HCT116 (cell line): Measurements from ENCODE around the gene PPM1H.

Experiments
- CTCF ChIP-seq, 3 experiments: fragments of 200-600 bp in 1 of 3; sonication (generic) in 1 of 3; IDR thresholded peaks in 2 of 3; conservative IDR thresholded peaks in 1 of 3; 2 replicates each; pipeline ENCODE4 v1.5.1; 2012 to 2017; ENCODE audit warnings: low read depth in 2 of 3, low read length in 2 of 3, antibody characterized with exemption in 1 of 3, borderline replicate concordance in 1 of 3, control low read depth in 1 of 3, mild to moderate bottlenecking in 1 of 3, mixed read lengths in 1 of 3, mixed run types in 1 of 3, moderate library complexity in 1 of 3; ENCODE audit not compliant: insufficient read depth in 1 of 3
- EGR1 ChIP-seq: IDR thresholded peaks from 2 replicates; pipeline ENCODE4 v1.6.1; 2012; ENCODE audit warnings: low read depth
- ELF1 ChIP-seq: IDR thresholded peaks from 2 replicates; pipeline ENCODE4 v1.6.1; 2012; ENCODE audit warnings: low read depth, borderline replicate concordance
- EZH2 ChIP-seq: fragments of 200-600 bp; sonication (generic); IDR thresholded peaks from 2 replicates; pipeline ENCODE4 v1.6.1; 2017; ENCODE audit warnings: antibody characterized with exemption, mixed run types
- MAX ChIP-seq: IDR thresholded peaks from 2 replicates; pipeline ENCODE4 v1.6.1; 2012
- POLR2A ChIP-seq: IDR thresholded peaks from 2 replicates; pipeline ENCODE4 v1.7.0; 2011; ENCODE audit warnings: borderline replicate concordance; ENCODE audit not compliant: insufficient read depth, insufficient read length; ENCODE audit errors: extremely low read depth
- POLR2AphosphoS5 ChIP-seq: IDR thresholded peaks from 2 replicates; pipeline ENCODE4 v1.6.1; 2011; ENCODE audit warnings: mild to moderate bottlenecking, low read depth, low read length, moderate library complexity
- SP1 ChIP-seq: IDR thresholded peaks from 2 replicates; pipeline ENCODE4 v1.6.1; 2012; ENCODE audit warnings: low read depth

DNA sequence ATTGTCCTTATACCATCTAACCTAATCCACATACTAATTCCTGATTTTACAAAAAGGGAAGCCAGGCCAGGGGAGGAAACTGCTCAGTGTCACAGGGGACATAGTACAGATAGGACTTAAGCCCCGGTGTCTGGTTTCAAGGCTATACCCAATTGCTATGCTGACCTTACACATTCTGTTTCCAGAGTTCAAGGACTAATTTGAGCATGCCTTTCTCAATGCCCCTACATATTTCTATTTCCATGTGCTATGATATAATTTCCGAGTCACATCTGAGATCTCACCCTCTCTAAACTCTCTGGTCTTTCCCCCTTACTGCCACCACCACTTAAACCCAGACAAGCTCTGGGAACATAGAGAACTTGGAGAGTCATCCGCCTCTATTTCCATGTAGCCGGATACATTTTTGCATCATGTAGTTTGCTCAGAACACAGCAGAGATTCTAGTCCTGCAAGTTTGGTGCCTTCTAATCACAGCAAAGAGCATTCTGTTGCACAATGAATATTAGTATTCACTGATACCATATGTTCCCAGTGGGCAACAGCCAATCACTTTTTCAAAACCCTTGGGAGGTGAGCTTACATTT lies 34.2 kb downstream of the PPM1H start:
- TF ChIP-seq POLR2AphosphoS5 (no peak), CTCF (IDR thresholded peaks at IDR 0.05 in 2 of 3, conservative IDR thresholded peaks at IDR 0.05 in 1 of 3; ENCODE audit: borderline replicate concordance in 1 of 3, insufficient read depth in 1 of 3, low read depth in 2 of 3, low read length in 2 of 3) (no peak), POLR2A (no peak), SP1 (no peak), EZH2 (no peak), MAX (no peak), EGR1 (no peak), ELF1 (no peak)
